HFFc6 (cell line): ENCODE measurements around the gene HHAT. TPM values are rescaled to one million over a fixed set of nuclear protein-coding genes. Genes with fewer than 3 reads are reported as not detected.

Experiments used
- DNase-seq: peaks from one replicate; pipeline ENCODE4 v3.0.0-alpha.2; 2018
- H3K27ac Mint-ChIP-seq: 2 replicates; pipeline ENCODE4 v1.8.0; 2020; ENCODE audit warnings: mild to moderate bottlenecking, mixed read lengths
- H3K27me3 Mint-ChIP-seq: 2 replicates; pipeline ENCODE4 v1.8.0; 2021; ENCODE audit warnings: mild to moderate bottlenecking, moderate library complexity, mixed read lengths; ENCODE audit not compliant: insufficient read depth
- H3K36me3 Mint-ChIP-seq: 2 replicates; pipeline ENCODE4 v1.8.0; 2021; ENCODE audit warnings: low read depth, mixed read lengths
- H3K4me1 Mint-ChIP-seq: 2 replicates; pipeline ENCODE4 v1.8.0; 2020; ENCODE audit warnings: low read depth, mixed read lengths
- H3K4me3 Mint-ChIP-seq: 2 replicates; pipeline ENCODE4 v1.8.0; 2020; ENCODE audit warnings: mild to moderate bottlenecking, moderate library complexity, mixed read lengths
- H3K9me3 Mint-ChIP-seq: 2 replicates; pipeline ENCODE4 v1.8.0; 2020; ENCODE audit warnings: mild to moderate bottlenecking, mixed read lengths
- CTCF ChIP-seq: fragments of 200-600 bp; sonication (generic); IDR thresholded peaks from 2 replicates; pipeline ENCODE4 v1.5.0; 2021; ENCODE audit warnings: antibody characterized with exemption, mild to moderate bottlenecking
- total RNA-seq, 6 experiments: library from RNA; stranded (reverse); fragmentation: NEBNext Ultra II Directional; extraction: Animal tissue kit (Norgen Biotek cat#: 25700); gene quantifications; 2 replicates in 1 of 6; 3 replicates in 5 of 6; pipeline ENCODE4 v1.2.3, GENCODE V29; 2021

Gene HHAT
- total RNA-seq, 6 experiments from 2014 or later, result 2.8 to 3.9 (median 3.2) TPM

GRCh38 chr1:210376836-210377372, 48.2 kb downstream of the HHAT start:
- Mint-ChIP-seq H3K4me3 (peak overlapping the region; percentile 66), H3K36me3 (no peaks in the 10 kb centered on the region), H3K4me1 (peaks cover 77% of the 10 kb centered on the region), H3K27me3 (no peaks in the 10 kb centered on the region; the same call in 1 of the 2 replicates), H3K27ac (peak overlapping the region; percentile 51), H3K9me3 (no peaks in the 10 kb centered on the region)
- DNase-seq, result peak; percentile 53
- no peak for TF ChIP-seq CTCF

GRCh38 chr1:210377731-210378333, 49.1 kb downstream of the HHAT start:
- Mint-ChIP-seq H3K4me3 (peak overlapping the region; percentile 66), H3K27me3 (no peaks in the 10 kb centered on the region; the same call in 1 of the 2 replicates), H3K27ac (peak overlapping the region; percentile 51), H3K9me3 (no peaks in the 10 kb centered on the region), H3K36me3 (no peaks in the 10 kb centered on the region), H3K4me1 (peaks cover 68% of the 10 kb centered on the region)
- peak; percentile 53 for DNase-seq
- no peak for TF ChIP-seq CTCF

GRCh38 chr1:210378736-210379135, 50.0 kb downstream of the HHAT start:
- no peaks in the 10 kb centered on the region; the same call in 1 of the 2 replicates for H3K27me3 Mint-ChIP-seq
- no peak for DNase-seq
- no peak for TF ChIP-seq CTCF
- H3K4me3 Mint-ChIP-seq, result peak overlapping the region; percentile 50; the same call in 1 of the 2 replicates
- H3K4me1 Mint-ChIP-seq, result peaks cover 59% of the 10 kb centered on the region
- no peak overlapping the region for H3K27ac Mint-ChIP-seq
- H3K36me3 Mint-ChIP-seq, result no peaks in the 10 kb centered on the region
- no peaks in the 10 kb centered on the region for H3K9me3 Mint-ChIP-seq

- H3K4me1 Mint-ChIP-seq, result peaks cover 51% of the 10 kb centered on the region
- TF ChIP-seq CTCF, result no peak
- H3K9me3 Mint-ChIP-seq, result no peaks in the 10 kb centered on the region
- no peak for DNase-seq
- no peak overlapping the region for H3K4me3 Mint-ChIP-seq
- no peak overlapping the region for H3K27ac Mint-ChIP-seq
- no peaks in the 10 kb centered on the region for H3K36me3 Mint-ChIP-seq
- no peaks in the 10 kb centered on the region for H3K27me3 Mint-ChIP-seq
These were observed 53.2 kb downstream of the HHAT start for GRCh38 chr1:210381934-210382333.

GRCh38 chr1:210384625-210385024, 55.9 kb downstream of the HHAT start:
- H3K27ac Mint-ChIP-seq, result peak overlapping the region; percentile 3; the same call in 1 of the 2 replicates
- peak; percentile 28 for DNase-seq

More at GRCh38 chr1:210384625-210385024, 55.9 kb downstream of the HHAT start:
- Mint-ChIP-seq H3K9me3 (no peaks in the 10 kb centered on the region), H3K4me3 (no peak overlapping the region), H3K27me3 (no peaks in the 10 kb centered on the region), H3K4me1 (peaks cover 24% of the 10 kb centered on the region), H3K36me3 (no peaks in the 10 kb centered on the region)
- TF ChIP-seq CTCF, result no peak
